Ishikawa (cell line): ENCODE measurements around the gene ID3.
A peak's percentile ranks its signal among the peaks of the same experiment; 100 is the strongest.

Experiments
- CEBPB ChIP-seq: IDR thresholded peaks from 2 replicates; pipeline ENCODE4 v1.6.1; 2012
- CREB1 ChIP-seq: IDR thresholded peaks from 2 replicates; pipeline ENCODE4 v1.6.1; 2012; ENCODE audit warnings: low read depth
- EGR1 ChIP-seq: IDR thresholded peaks from 2 replicates; pipeline ENCODE4 v1.6.1; 2012
- EP300 ChIP-seq: IDR thresholded peaks from 2 replicates; pipeline ENCODE4 v1.6.1; 2012; ENCODE audit warnings: borderline replicate concordance
- FOXM1 ChIP-seq: IDR thresholded peaks from 2 replicates; pipeline ENCODE4 v1.6.1; 2012; ENCODE audit warnings: low read depth, borderline replicate concordance
- NFIC ChIP-seq: IDR thresholded peaks from 2 replicates; pipeline ENCODE4 v1.6.1; 2012
- RAD21 ChIP-seq: IDR thresholded peaks from 2 replicates; pipeline ENCODE4 v1.6.1; 2012; ENCODE audit warnings: low read depth
- TAF1 ChIP-seq: IDR thresholded peaks from 2 replicates; pipeline ENCODE4 v1.6.1; 2012; ENCODE audit warnings: low read depth, mild to moderate bottlenecking
- TCF12 ChIP-seq: IDR thresholded peaks from 2 replicates; pipeline ENCODE4 v1.6.1; 2012; ENCODE audit warnings: low read depth
- TEAD4 ChIP-seq: IDR thresholded peaks from 2 replicates; pipeline ENCODE4 v1.6.1; 2012
- YY1 ChIP-seq: IDR thresholded peaks from 2 replicates; pipeline ENCODE4 v1.6.1; 2012; ENCODE audit warnings: low read depth
- ZBTB7A ChIP-seq: IDR thresholded peaks from 2 replicates; pipeline ENCODE4 v1.6.1; 2012; ENCODE audit warnings: low read depth
- TF ChIP-seq, protein P1 (sequence below): IDR thresholded peaks from 2 replicates; pipeline ENCODE4 v1.6.1; 2012
- TF ChIP-seq, protein P2 (sequence below): IDR thresholded peaks from 2 replicates; pipeline ENCODE4 v1.6.1; 2012; ENCODE audit warnings: low read depth, mild to moderate bottlenecking
- TF ChIP-seq, protein P3 (sequence below): IDR thresholded peaks from 2 replicates; pipeline ENCODE4 v1.6.1; 2012

Gene ID3

DNA sequence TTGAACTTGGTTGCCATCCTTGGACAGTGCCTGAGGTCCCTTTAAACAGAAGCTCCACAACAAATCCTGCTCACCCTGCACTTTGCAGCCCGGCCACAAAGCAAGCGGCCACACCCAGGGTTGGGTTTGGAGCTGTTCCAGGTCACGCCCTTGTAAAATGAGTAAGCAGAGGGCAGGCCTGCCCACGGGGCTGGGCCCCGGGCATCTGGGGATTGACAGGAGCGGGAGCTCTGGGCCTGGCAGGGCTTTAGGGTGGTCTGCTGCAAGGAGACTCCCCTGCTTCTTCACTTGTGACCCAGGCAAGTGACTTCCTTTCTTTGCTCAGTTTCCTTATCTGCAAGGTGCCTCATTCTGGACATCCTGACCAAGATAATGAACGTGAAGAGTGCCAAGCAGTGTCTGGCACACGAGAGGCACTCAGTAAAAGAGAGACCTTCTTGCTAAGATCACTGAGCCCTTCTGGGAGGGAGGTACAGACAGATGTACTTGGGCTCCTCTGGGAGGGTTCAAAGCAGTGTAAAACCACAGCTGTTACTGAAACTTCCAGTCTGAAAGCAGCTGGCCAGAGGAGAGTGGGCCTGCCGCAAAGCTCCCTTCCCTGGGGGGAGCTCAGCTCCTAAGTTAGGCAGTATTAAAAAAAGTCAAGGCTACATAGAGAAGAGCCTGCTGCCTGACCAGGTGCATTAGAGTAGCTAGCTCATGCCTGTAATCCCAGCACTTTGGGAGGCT, 30.9 kb downstream of the ID3 start:
- peak; percentile 25; the same call in 1 of the 2 replicates for TF ChIP-seq TCF12
- TF ChIP-seq, protein P1, sequence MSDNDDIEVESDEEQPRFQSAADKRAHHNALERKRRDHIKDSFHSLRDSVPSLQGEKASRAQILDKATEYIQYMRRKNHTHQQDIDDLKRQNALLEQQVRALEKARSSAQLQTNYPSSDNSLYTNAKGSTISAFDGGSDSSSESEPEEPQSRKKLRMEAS, result peak; percentile 58; the same call in 1 of the 2 replicates
- TF ChIP-seq FOXM1, result no peak
- no peak for TF ChIP-seq RAD21
- TF ChIP-seq NFIC, result peak; percentile 88
- 0 out of 2 replicates have a peak, but pooled peaks have one; percentile 26 for TF ChIP-seq EP300
- TF ChIP-seq TEAD4, result no peak

DNA sequence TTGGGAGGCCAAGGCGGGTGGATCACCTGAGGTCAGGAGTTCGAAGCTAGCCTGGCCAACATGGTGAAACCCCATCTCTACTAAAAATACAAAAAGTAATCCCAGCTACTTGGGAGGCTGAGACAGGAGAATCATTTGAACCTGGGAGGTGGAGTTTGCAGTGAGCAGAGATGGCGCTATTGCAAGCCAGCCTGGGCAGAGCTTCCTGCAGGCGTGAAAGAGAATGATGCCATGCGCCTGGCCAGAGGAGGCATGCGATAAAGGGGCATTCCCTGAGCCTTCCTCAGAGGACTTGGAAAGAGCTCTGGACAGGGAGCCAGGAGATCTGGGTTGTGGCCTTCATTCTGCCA, 31.4 kb downstream of the ID3 start:
- TF ChIP-seq, protein P2, sequence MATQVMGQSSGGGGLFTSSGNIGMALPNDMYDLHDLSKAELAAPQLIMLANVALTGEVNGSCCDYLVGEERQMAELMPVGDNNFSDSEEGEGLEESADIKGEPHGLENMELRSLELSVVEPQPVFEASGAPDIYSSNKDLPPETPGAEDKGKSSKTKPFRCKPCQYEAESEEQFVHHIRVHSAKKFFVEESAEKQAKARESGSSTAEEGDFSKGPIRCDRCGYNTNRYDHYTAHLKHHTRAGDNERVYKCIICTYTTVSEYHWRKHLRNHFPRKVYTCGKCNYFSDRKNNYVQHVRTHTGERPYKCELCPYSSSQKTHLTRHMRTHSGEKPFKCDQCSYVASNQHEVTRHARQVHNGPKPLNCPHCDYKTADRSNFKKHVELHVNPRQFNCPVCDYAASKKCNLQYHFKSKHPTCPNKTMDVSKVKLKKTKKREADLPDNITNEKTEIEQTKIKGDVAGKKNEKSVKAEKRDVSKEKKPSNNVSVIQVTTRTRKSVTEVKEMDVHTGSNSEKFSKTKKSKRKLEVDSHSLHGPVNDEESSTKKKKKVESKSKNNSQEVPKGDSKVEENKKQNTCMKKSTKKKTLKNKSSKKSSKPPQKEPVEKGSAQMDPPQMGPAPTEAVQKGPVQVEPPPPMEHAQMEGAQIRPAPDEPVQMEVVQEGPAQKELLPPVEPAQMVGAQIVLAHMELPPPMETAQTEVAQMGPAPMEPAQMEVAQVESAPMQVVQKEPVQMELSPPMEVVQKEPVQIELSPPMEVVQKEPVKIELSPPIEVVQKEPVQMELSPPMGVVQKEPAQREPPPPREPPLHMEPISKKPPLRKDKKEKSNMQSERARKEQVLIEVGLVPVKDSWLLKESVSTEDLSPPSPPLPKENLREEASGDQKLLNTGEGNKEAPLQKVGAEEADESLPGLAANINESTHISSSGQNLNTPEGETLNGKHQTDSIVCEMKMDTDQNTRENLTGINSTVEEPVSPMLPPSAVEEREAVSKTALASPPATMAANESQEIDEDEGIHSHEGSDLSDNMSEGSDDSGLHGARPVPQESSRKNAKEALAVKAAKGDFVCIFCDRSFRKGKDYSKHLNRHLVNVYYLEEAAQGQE, result no peak
- no peak for TF ChIP-seq ZBTB7A
- TF ChIP-seq EP300, result no peak
- TF ChIP-seq, protein P1, result no peak
- TF ChIP-seq TCF12, result no peak
- TF ChIP-seq TEAD4, result no peak
- no peak for TF ChIP-seq EGR1
- no peak for TF ChIP-seq TAF1
- TF ChIP-seq CEBPB, result no peak
- TF ChIP-seq CREB1, result no peak
- TF ChIP-seq, protein P3, sequence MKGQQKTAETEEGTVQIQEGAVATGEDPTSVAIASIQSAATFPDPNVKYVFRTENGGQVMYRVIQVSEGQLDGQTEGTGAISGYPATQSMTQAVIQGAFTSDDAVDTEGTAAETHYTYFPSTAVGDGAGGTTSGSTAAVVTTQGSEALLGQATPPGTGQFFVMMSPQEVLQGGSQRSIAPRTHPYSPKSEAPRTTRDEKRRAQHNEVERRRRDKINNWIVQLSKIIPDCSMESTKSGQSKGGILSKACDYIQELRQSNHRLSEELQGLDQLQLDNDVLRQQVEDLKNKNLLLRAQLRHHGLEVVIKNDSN, result no peak
- TF ChIP-seq NFIC, result no peak
- no peak for TF ChIP-seq RAD21
- no peak for TF ChIP-seq FOXM1

DNA sequence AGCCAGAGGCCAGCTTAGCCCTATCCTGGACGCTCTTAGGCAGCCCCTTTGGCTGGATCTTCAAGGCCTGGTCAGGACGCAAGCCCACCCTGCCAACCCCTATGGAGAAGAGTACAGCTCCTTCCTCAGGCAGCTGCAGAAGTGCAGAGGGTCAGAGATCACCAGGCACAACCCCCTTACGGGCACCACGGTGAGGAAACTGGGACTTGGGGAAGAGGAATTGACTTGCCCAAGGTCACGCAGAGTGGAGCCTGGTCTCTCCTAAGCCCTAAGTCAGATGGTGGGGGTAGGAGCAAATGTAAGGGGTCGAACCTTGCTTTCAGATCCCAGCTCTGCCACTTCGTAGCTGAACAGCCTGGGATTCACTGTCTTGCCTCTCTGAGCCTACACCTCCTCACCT, 31.9 kb downstream of the ID3 start:
- no peak for TF ChIP-seq EP300
- TF ChIP-seq TEAD4, result no peak
- TF ChIP-seq ZBTB7A, result no peak
- TF ChIP-seq, protein P3, result no peak
- TF ChIP-seq, protein P2, result no peak
- TF ChIP-seq RAD21, result no peak
- no peak for TF ChIP-seq EGR1
- no peak for TF ChIP-seq TAF1
- no peak for TF ChIP-seq CEBPB
- TF ChIP-seq, protein P1, result no peak
- TF ChIP-seq YY1, result no peak
- TF ChIP-seq CREB1, result no peak
- no peak for TF ChIP-seq TCF12
- TF ChIP-seq FOXM1, result no peak
- no peak for TF ChIP-seq NFIC

DNA sequence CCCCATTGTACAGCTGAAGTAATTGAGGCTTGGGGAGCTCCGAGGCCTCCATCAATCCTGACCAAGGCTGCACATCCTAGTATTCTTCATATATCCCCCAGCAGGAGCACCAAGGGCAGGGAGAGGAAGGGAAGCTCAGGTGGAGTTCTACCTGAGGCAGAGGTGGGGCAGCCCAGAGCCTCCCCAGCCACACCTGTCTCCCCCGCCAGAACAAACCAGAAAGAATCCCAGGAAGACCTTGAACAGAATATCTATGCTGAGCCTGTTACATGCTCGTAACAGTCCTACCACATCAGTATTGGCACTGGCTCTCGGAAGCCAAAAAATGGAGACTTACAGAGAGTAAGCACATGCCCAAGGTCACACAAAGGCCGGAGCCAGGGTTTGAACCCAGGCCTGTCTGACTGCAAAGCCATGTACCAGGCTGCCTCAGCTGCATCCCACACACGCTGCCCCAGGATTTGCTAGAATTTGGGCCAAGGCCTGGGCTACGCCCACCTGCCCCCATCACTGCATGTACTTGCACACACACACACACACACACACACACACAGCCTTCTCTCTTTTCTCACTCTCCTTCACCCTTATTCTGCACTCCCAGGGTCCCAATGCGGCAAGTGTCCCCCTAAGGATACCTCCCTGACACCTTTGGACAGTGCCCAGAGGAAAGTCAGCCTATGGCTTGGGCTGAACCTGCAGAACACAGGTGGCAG, 32.8 kb downstream of the ID3 start:
- TF ChIP-seq, protein P1, result no peak
- TF ChIP-seq CREB1 (no peak), RAD21 (no peak), EGR1 (no peak), TAF1 (no peak), CEBPB (no peak), FOXM1 (no peak), TCF12 (no peak), ZBTB7A (no peak), TEAD4 (no peak), YY1 (no peak), NFIC (no peak)
- TF ChIP-seq, protein P2, result no peak
- TF ChIP-seq, protein P3, result no peak
